HCT116 (cell line): ENCODE data around the gene SLC22A4. TPM values are rescaled to one million over a fixed set of nuclear protein-coding genes. Genes with fewer than 3 reads are reported as not detected.

Experiments
- ATAC-seq: fragments of 200-7000 bp; cut with Tn5 transposase; 2 replicates; pipeline ENCODE4 v1.9.1; 2020; ENCODE audit warnings: mild to moderate bottlenecking, moderate library complexity
- BruUV-seq: library from RNA; stranded (reverse); fragments of 400-500 nt; replicated peaks from 2 replicates; lab custom pipeline; 2021; lab: Mats Ljungman, UMichigan
- CTCF ChIA-PET: fragments of 300-600 bp; sonication (Branson Sonifier 250); formaldehyde crosslinking; loops from one replicate; lab custom pipeline; 2021; ENCODE audit warnings: antibody characterized with exemption; lab: Charles Lee
- POLR2A ChIA-PET: fragments of 300-600, 350-600 bp; sonication (Branson Sonifier 250); formaldehyde crosslinking; loops from one replicate; lab custom pipeline; 2021; ENCODE audit warnings: antibody characterized with exemption; lab: Charles Lee
- RAD21 ChIA-PET, 2 experiments: fragments of 300-600 bp; sonication (Branson Sonifier 250); formaldehyde crosslinking; loops; one replicate each; lab custom pipeline; 2023; ENCODE audit warnings: low total read pairs in 2 of 2; ENCODE audit not compliant: uncharacterized antibody in 2 of 2, unreplicated experiment in 2 of 2, low non-redundant PET in 1 of 2; lab: Charles Lee
- DNase-seq: peaks from one replicate; pipeline ENCODE4 v3.0.0-alpha.2; 2010; ENCODE audit warnings: low read depth, low spot score
- H2AFZ ChIP-seq: fragments of 200-600 bp; shearing (Covaris generic), sonication (generic); 2 replicates; pipeline ENCODE4 v1.6.1; 2017; ENCODE audit warnings: low read depth, mixed run types, mixed read lengths, antibody characterized with exemption, low read length; ENCODE audit not compliant: poor library complexity, severe bottlenecking
- H3K27ac ChIP-seq: 2 replicates; pipeline ENCODE4 v1.5.1; 2012; ENCODE audit warnings: low read depth, low read length
- H3K27me3 ChIP-seq: fragments of 200-600 bp; sonication (generic); 2 replicates; pipeline ENCODE4 v1.6.1; 2016; ENCODE audit warnings: mixed run types, low read length, mixed read lengths; ENCODE audit not compliant: insufficient read depth
- H3K36me3 ChIP-seq, 2 experiments: fragments of 200-500 bp in 1 of 2; fragments of 200-600 bp in 1 of 2; sonication (Bioruptor generic) in 1 of 2; sonication (generic) in 1 of 2; 2 replicates each; pipeline versions ENCODE4 v1.5.1 to v1.6.1; 2014 to 2016; ENCODE audit warnings: low read length in 2 of 2, inconsistent platforms in 1 of 2, mixed read lengths in 1 of 2, mixed run types in 1 of 2; ENCODE audit not compliant: insufficient read depth in 2 of 2, control insufficient read depth in 1 of 2
- H3K4me1 ChIP-seq, 2 experiments: fragments of 200-600 bp in 1 of 2; sonication (generic) in 1 of 2; 2 replicates each; pipeline versions ENCODE4 v1.5.1 to v1.6.1; 2012 to 2017; ENCODE audit warnings: low read length in 2 of 2, inconsistent platforms in 1 of 2, mild to moderate bottlenecking in 1 of 2, mixed read lengths in 1 of 2, mixed run types in 1 of 2, moderate library complexity in 1 of 2; ENCODE audit not compliant: insufficient read depth in 2 of 2, control insufficient read depth in 1 of 2
- H3K4me2 ChIP-seq: fragments of 200-600 bp; sonication (generic); 2 replicates; pipeline ENCODE4 v1.6.1; 2017; ENCODE audit warnings: mixed run types, low read length, mixed read lengths
- H3K4me3 ChIP-seq, 2 experiments: fragments of 200-600 bp in 1 of 2; sonication (generic) in 1 of 2; replicated peaks in 1 of 2; 2 replicates each; pipeline ENCODE4 v1.5.1; 2011 to 2016; ENCODE audit warnings: low read length in 2 of 2, control low read depth in 1 of 2, low read depth in 1 of 2, mild to moderate bottlenecking in 1 of 2, mixed read lengths in 1 of 2, mixed run types in 1 of 2
- H3K79me2 ChIP-seq: fragments of 200-600 bp; sonication (generic); 2 replicates; pipeline ENCODE4 v1.6.1; 2017; ENCODE audit warnings: mild to moderate bottlenecking, mixed run types, low read length, moderate library complexity, mixed read lengths; ENCODE audit not compliant: insufficient read depth
- H3K9ac ChIP-seq: fragments of 200-600 bp; sonication (generic); 2 replicates; pipeline ENCODE4 v1.6.1; 2016; ENCODE audit warnings: low read length, mixed read lengths
- H3K9me2 ChIP-seq: fragments of 200-600 bp; sonication (generic), shearing (Covaris generic); 2 replicates; pipeline ENCODE4 v1.6.1; 2017; ENCODE audit warnings: mixed run types, mild to moderate bottlenecking, moderate library complexity; ENCODE audit not compliant: insufficient read depth
- H3K9me3 ChIP-seq, 2 experiments: fragments of 200-500 bp in 1 of 2; fragments of 200-600 bp in 1 of 2; sonication (Bioruptor generic) in 1 of 2; sonication (generic) in 1 of 2; 2 replicates each; pipeline ENCODE4 v1.6.1; 2014 to 2017; ENCODE audit warnings: low read length in 2 of 2, mixed read lengths in 2 of 2, inconsistent platforms in 1 of 2, low read depth in 1 of 2, mild to moderate bottlenecking in 1 of 2, mixed run types in 1 of 2, moderate library complexity in 1 of 2; ENCODE audit not compliant: control insufficient read depth in 1 of 2, insufficient read depth in 1 of 2
- H4K20me1 ChIP-seq: fragments of 200-600 bp; sonication (generic), shearing (Covaris generic); 2 replicates; pipeline ENCODE4 v1.6.1; 2017; ENCODE audit warnings: mixed run types, mild to moderate bottlenecking, moderate library complexity; ENCODE audit not compliant: insufficient read depth
- CBX3 ChIP-seq: IDR thresholded peaks from 2 replicates; pipeline ENCODE4 v1.6.1; 2012; ENCODE audit warnings: low read depth
- CEBPB ChIP-seq: IDR thresholded peaks from 2 replicates; pipeline ENCODE4 v1.6.1; 2012; ENCODE audit warnings: low read depth
- EZH2 ChIP-seq: fragments of 200-600 bp; sonication (generic); IDR thresholded peaks from 2 replicates; pipeline ENCODE4 v1.6.1; 2017; ENCODE audit warnings: antibody characterized with exemption, mixed run types
- FOSL1 ChIP-seq: IDR thresholded peaks from 2 replicates; pipeline ENCODE4 v1.6.1; 2012; ENCODE audit warnings: low read depth
- JUND ChIP-seq: IDR thresholded peaks from 2 replicates; pipeline ENCODE4 v1.6.1; 2012
- POLR2A ChIP-seq: IDR thresholded peaks from 2 replicates; pipeline ENCODE4 v1.7.0; 2011; ENCODE audit warnings: borderline replicate concordance; ENCODE audit not compliant: insufficient read depth, insufficient read length; ENCODE audit errors: extremely low read depth
- POLR2AphosphoS5 ChIP-seq: IDR thresholded peaks from 2 replicates; pipeline ENCODE4 v1.6.1; 2011; ENCODE audit warnings: mild to moderate bottlenecking, low read depth, low read length, moderate library complexity
- SIN3A ChIP-seq: IDR thresholded peaks from 2 replicates; pipeline ENCODE4 v1.6.1; 2012; ENCODE audit warnings: low read depth
- SRF ChIP-seq: IDR thresholded peaks from 2 replicates; pipeline ENCODE4 v1.6.1; 2012; ENCODE audit warnings: low read depth
- TCF7L2 ChIP-seq: IDR thresholded peaks from 2 replicates; pipeline ENCODE4 v1.7.0; 2011; ENCODE audit warnings: borderline replicate concordance, inconsistent platforms; ENCODE audit not compliant: insufficient read depth, insufficient read length; ENCODE audit errors: extremely low read depth
- YY1 ChIP-seq: IDR thresholded peaks from 2 replicates; pipeline ENCODE4 v1.6.1; 2011; ENCODE audit warnings: low read length, low read depth, moderate library complexity, mild to moderate bottlenecking; ENCODE audit not compliant: insufficient replicate concordance; ENCODE audit errors: extremely low read depth
- ZFX ChIP-seq: fragments of 450-650 bp; IDR thresholded peaks from 2 replicates; pipeline ENCODE4 v1.6.1; 2017
- intact Hi-C: fragments of 100-400 bp; cut with micrococcal nuclease; formaldehyde crosslinking; loops from 2 replicates; pipeline ENCODE4 v1.10.0; 2022
- total RNA-seq: library from RNA; stranded (reverse); gene quantifications from one replicate; pipeline ENCODE4 v1.2.1, GENCODE V29; 2021; ENCODE audit not compliant: unreplicated experiment

The SLC22A4 gene
- total RNA-seq, 1 experiment from 2014 or later, result 0.59 TPM

DNA sequence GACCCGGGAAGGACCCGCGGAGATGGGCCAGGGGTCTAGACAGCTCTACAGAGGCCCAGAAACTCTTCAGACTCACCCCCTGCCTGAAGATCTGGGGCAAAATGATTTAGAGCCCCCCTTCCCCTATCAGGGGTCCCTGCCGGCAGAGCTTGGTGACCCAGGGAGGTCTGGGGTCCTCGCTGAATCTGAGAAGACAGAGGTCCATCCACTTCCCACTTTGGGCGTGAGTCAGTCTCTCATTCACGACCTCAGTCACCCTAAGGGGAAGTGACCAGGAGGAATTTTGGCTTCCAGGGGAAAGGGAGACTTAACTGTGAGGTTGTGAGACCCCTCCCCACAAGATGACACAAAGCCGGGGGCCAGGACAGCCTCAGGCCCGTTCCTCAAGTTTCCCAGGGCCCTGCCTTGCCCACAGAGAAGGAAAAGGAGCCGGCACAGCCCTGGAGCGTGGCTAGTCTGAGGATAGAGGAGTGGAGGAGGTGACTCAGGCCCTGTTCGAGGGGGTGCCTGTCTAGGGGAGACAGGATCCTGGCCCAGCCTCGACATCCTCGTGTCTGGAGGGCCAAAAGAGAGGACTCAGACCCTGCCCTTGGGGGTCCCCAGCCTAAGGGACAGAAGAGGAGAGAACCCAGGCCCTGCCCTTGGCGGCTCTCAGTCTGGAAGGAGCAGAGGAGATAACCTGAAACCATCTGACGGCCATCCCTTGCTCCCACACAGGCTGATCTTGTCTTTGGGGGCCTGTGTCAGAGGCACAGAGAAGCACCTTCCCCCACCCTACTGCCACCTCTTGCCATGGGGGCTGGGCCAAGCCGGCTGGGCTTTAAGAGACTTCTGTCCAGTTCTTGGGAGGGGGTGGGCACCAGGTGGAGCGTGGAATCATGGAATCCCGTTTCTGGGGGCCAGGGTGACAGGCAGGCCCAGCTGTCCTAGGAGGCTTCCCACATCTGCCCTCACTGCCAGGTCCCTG lies 35.8 kb upstream of the SLC22A4 start:
- Histone ChIP-seq H3K4me2 (no peak overlapping the region), H3K4me3 (no peak overlapping the region), H3K79me2 (no peaks in the 10 kb centered on the region), H3K4me1 (peaks cover 23 to 57% of the 10 kb centered on the region in 2 experiments), H2AFZ (no peak overlapping the region), H3K27ac (no peak overlapping the region; the same call in 1 of the 2 replicates), H3K27me3 (no peaks in the 10 kb centered on the region), H3K9ac (no peak overlapping the region), H4K20me1 (no peaks in the 10 kb centered on the region), H3K9me2 (no peaks in the 10 kb centered on the region), H3K36me3 (no peaks in the 10 kb centered on the region), H3K9me3 (no peaks in the 10 kb centered on the region)
- intact Hi-C loops, result no loop called here
- ChIA-PET CTCF (no interaction called here), POLR2A (interaction anchor here (1.4 kb wide), 1 partner anchor 8 kb away, joined by 4 read pairs; no protein-coding TSS in a partner anchor), RAD21 (no interaction called here)
- BruUV-seq, result no TSS peak
- TF ChIP-seq ZFX, result no peak
- no peak for TF ChIP-seq TCF7L2
- no peak for TF ChIP-seq CBX3
- no peak for TF ChIP-seq POLR2AphosphoS5
- no peak for TF ChIP-seq SIN3A
- TF ChIP-seq JUND, result no peak
- no peak for TF ChIP-seq POLR2A
- TF ChIP-seq EZH2, result no peak
- no peak for TF ChIP-seq SRF
- TF ChIP-seq FOSL1, result no peak
- no peak for TF ChIP-seq CEBPB
- no peak for TF ChIP-seq YY1
- ATAC-seq (no peak), DNase-seq (no peak)
